ENCODE data around the gene ZNF683. TPM values are rescaled to one million over a fixed set of nuclear protein-coding genes. Genes with fewer than 3 reads are reported as not detected.

Gene ZNF683
- total RNA-seq, 2 donors from 2014 or later = 0.47 TPM; not detected in 1

DNA sequence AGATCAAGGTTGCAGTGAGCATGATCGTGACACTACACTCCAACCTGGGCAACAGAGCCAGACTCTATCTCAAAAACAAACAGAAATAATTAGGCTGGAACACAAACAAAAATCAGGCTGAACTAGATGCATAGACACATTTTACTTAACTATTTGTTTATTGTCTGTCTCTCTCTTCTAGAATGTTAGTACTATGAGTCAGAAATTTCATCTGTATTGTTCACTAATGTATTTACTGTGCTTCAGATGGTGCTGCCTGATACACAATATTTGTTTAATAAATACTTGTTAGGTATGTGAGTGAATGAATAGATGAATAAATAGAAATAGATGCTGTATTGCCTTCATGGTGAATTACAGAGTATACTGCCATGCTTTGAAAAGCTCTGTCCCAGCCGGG, 32.1 kb upstream of the ZNF683 start:
- Histone ChIP-seq H3K27me3 (peaks cover 4% of the 10 kb centered on the region), H3K36me3 (no peaks in the 10 kb centered on the region), H3K9ac (ENCODE audit: low read depth in 2 of 2, low read length in 2 of 2) (no peak overlapping the region), H3K27ac (no peak overlapping the region), H3K4me1 (no peaks in the 10 kb centered on the region), H3K9me3 (no peaks in the 10 kb centered on the region), H3K4me3 (no peak overlapping the region)
- TF ChIP-seq, protein P1, sequence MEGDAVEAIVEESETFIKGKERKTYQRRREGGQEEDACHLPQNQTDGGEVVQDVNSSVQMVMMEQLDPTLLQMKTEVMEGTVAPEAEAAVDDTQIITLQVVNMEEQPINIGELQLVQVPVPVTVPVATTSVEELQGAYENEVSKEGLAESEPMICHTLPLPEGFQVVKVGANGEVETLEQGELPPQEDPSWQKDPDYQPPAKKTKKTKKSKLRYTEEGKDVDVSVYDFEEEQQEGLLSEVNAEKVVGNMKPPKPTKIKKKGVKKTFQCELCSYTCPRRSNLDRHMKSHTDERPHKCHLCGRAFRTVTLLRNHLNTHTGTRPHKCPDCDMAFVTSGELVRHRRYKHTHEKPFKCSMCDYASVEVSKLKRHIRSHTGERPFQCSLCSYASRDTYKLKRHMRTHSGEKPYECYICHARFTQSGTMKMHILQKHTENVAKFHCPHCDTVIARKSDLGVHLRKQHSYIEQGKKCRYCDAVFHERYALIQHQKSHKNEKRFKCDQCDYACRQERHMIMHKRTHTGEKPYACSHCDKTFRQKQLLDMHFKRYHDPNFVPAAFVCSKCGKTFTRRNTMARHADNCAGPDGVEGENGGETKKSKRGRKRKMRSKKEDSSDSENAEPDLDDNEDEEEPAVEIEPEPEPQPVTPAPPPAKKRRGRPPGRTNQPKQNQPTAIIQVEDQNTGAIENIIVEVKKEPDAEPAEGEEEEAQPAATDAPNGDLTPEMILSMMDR (IDR thresholded peaks at IDR 0.05) = no peak
- DNase-seq = no peak
- intact Hi-C loops (cut with DNase I) = no loop called here

DNA sequence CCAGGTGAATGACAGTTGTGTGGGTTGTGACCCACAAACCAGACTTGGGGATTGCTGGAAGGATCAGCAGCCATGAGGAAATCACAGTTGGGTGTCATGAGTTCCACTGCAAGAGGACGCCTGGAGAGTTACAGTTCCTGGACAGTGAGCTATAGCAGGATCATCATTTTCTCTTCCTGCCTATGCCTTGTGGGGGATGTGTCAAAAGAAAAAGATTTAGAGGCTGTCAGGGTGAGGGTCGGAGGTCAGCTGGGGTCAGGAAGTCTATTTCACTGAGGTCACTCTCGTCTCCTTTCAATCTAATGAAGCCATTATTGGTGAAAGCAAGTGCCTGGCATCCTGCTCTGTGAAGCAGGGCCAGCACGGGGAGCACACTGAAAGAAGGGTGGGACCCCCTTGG, 31.1 kb upstream of the ZNF683 start:
- no peak for DNase-seq
- H3K9ac ChIP-seq (ENCODE audit: low read depth in 2 of 2, low read length in 2 of 2) = no peak overlapping the region
- no peaks in the 10 kb centered on the region for H3K36me3 ChIP-seq
- H3K27ac ChIP-seq = no peak overlapping the region
- H3K9me3 ChIP-seq = no peaks in the 10 kb centered on the region
- no peak overlapping the region for H3K4me3 ChIP-seq
- TF ChIP-seq, protein P1 (IDR thresholded peaks at IDR 0.05) = no peak
- H3K4me1 ChIP-seq = no peaks in the 10 kb centered on the region
- H3K27me3 ChIP-seq = no peaks in the 10 kb centered on the region
- intact Hi-C loops (cut with DNase I) = no loop called here

DNA sequence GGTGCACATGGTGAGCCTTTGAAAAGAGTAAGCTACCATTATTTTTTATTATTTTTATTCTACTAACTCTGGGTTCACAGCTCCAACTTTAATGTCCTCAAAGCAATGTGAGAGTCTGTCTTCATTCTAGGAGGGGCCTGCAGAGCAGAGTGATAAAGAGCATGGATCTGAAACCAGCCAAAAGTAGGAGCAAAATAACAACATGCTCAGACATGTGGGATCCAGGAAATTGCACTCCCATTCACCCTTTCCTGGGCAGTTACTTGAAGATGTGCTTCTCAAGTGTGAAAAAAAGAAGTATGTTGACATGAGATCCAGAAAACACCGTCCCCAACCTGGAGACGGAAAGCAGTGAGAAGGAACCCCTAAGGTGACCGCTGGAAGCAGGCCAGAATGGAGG, 29.3 kb upstream of the ZNF683 start:
- TF ChIP-seq, protein P1 (IDR thresholded peaks at IDR 0.05) = no peak
- H3K4me1 ChIP-seq = no peaks in the 10 kb centered on the region
- H3K9ac ChIP-seq (ENCODE audit: low read depth in 2 of 2, low read length in 2 of 2) = no peak overlapping the region
- no peak overlapping the region for H3K27ac ChIP-seq
- no peaks in the 10 kb centered on the region for H3K27me3 ChIP-seq
- no peak overlapping the region for H3K4me3 ChIP-seq
- no peaks in the 10 kb centered on the region for H3K9me3 ChIP-seq
- DNase-seq = no peak
- intact Hi-C loops (cut with DNase I) = no loop called here
- H3K36me3 ChIP-seq = no peaks in the 10 kb centered on the region

DNA sequence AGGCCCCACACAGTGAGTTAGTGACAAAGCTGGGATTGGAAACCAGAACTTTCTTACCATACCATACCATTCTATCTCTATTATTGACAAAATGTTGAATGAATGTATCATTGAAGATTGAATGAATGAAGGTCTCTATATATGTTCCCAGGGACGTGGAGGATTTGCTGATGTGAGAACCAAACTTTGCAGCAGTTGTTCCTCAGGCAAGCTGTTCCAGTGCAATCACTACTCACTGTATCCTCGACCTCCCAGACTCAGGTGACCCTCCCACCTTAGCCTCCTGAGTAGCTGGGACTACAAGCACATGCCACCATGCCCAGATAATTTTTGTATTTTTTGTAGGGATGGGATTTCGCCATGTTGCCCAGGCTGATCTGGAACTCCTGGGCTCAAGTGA, 26.5 kb upstream of the ZNF683 start:
- H3K9ac ChIP-seq (ENCODE audit: low read depth in 2 of 2, low read length in 2 of 2) = no peak overlapping the region
- no peaks in the 10 kb centered on the region for H3K36me3 ChIP-seq
- TF ChIP-seq, protein P1 (IDR thresholded peaks at IDR 0.05) = no peak
- H3K4me3 ChIP-seq = no peak overlapping the region
- no peak for DNase-seq
- no peaks in the 10 kb centered on the region for H3K27me3 ChIP-seq
- H3K9me3 ChIP-seq = no peaks in the 10 kb centered on the region
- no peak overlapping the region for H3K27ac ChIP-seq
- no peaks in the 10 kb centered on the region for H3K4me1 ChIP-seq
- intact Hi-C loops (cut with DNase I) = no loop called here

DNA sequence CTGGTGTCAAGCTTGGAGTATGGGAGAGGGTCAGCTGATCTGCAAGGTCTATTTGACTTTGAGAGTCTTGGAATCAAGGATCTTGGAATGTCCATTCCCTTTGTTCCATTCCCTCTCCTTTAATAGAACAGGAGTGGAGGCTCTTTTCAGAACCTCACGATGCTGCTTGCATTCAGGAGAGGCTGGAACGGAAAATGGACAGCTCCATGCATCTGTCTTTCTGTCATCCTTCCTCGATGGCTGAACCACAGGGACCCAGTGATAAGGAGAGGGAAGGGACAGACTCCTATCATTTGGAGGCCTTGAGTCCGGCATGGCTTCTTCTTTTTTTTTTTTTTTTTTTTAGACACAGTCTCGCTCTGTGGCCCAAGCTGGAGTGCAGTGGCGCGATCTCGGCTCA, 23.2 kb upstream of the ZNF683 start:
- TF ChIP-seq, protein P1 (IDR thresholded peaks at IDR 0.05) = no peak
- no peaks in the 10 kb centered on the region for H3K36me3 ChIP-seq
- no peak for DNase-seq
- H3K27me3 ChIP-seq = no peaks in the 10 kb centered on the region
- no peak overlapping the region for H3K4me3 ChIP-seq
- no peaks in the 10 kb centered on the region for H3K9me3 ChIP-seq
- no peak overlapping the region for H3K9ac ChIP-seq (ENCODE audit: low read depth in 2 of 2, low read length in 2 of 2)
- intact Hi-C loops (cut with DNase I) = no loop called here
- no peaks in the 10 kb centered on the region for H3K4me1 ChIP-seq
- H3K27ac ChIP-seq = no peak overlapping the region

DNA sequence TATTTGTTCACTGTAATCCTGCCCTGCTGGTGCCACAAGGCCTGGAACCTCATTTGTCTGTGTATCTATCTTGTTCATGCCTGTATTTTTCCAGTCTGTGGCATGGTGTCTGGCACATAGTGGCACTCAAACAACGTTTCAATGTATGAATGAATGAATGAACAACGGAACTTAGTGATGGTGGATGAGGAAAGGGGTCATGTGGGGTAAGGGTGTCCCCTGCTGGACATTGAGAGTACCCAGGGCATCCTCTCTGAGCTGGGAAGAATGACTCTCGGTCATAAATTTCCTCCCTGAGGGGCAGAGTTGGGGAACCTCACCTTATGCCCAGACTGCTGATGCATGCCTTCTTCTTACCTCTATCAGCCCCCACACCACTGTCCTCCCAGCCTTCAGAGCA, 18.9 kb upstream of the ZNF683 start:
- TF ChIP-seq, protein P1 (IDR thresholded peaks at IDR 0.05) = no peak
- H3K4me3 ChIP-seq = no peak overlapping the region
- intact Hi-C loops (cut with DNase I) = no loop called here
- DNase-seq = no peak
- no peaks in the 10 kb centered on the region for H3K4me1 ChIP-seq
- no peak overlapping the region for H3K9ac ChIP-seq (ENCODE audit: low read depth in 2 of 2, low read length in 2 of 2)
- no peaks in the 10 kb centered on the region for H3K9me3 ChIP-seq
- no peaks in the 10 kb centered on the region for H3K27me3 ChIP-seq
- no peaks in the 10 kb centered on the region for H3K36me3 ChIP-seq
- no peak overlapping the region for H3K27ac ChIP-seq
